ENCODE measurements around the gene OGFOD1. TPM values are rescaled to one million over a fixed set of nuclear protein-coding genes. Genes with fewer than 3 reads are reported as not detected.

Gene OGFOD1
- total and polyA plus RNA-seq, 10 of the 15 experiments (the other 5 are each of a cell fraction or from before 2014, with no cell fraction given): 31.4 to 119 (median 51.6) TPM

DNA sequence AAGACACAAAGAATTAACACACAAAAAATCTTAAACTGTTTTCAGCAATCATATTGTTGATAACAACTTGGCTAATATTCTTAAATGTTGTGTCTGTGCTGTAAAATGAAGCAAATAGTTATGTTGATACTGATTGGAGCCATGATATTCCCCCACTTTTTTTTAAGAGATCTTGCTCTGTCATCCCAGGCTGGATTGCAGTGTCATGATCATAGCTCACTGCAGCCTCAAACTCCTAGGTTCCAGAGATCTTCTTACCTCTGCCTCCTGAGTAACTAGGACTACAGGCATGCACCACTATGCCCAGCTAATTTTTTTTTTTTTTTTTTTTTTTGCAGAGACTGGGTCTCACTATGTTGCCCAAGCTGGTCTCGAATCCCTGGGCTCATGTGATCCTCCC is 42.5 kb downstream of the OGFOD1 start (continued):
- TF ChIP-seq, protein P1, sequence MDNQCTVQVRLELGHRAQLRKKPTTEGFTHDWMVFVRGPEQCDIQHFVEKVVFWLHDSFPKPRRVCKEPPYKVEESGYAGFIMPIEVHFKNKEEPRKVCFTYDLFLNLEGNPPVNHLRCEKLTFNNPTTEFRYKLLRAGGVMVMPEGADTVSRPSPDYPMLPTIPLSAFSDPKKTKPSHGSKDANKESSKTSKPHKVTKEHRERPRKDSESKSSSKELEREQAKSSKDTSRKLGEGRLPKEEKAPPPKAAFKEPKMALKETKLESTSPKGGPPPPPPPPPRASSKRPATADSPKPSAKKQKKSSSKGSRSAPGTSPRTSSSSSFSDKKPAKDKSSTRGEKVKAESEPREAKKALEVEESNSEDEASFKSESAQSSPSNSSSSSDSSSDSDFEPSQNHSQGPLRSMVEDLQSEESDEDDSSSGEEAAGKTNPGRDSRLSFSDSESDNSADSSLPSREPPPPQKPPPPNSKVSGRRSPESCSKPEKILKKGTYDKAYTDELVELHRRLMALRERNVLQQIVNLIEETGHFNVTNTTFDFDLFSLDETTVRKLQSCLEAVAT (IDR thresholded peaks at IDR 0.05): no peak
- no peak for TF ChIP-seq CBX3 (IDR thresholded peaks at IDR 0.05; ENCODE audit: borderline replicate concordance, low read depth)
- no peak for TF ChIP-seq FOXM1 (IDR thresholded peaks at IDR 0.05; ENCODE audit: low read depth, low read length)
- TF ChIP-seq MTA3 (IDR thresholded peaks at IDR 0.05; ENCODE audit: borderline replicate concordance, low read length): no peak
- TF ChIP-seq GATAD2B (conservative IDR thresholded peaks at IDR 0.05; ENCODE audit: low read depth): no peak
- no peak for TF ChIP-seq SRF (IDR thresholded peaks at IDR 0.05; ENCODE audit: low read depth in 2 of 2, low read length in 2 of 2)
- no peak for TF ChIP-seq ZNF384 (IDR thresholded peaks at IDR 0.05; ENCODE audit: borderline replicate concordance, low read depth, low read length)
- no peak for TF ChIP-seq NBN (IDR thresholded peaks at IDR 0.05)
- TF ChIP-seq, protein P2, sequence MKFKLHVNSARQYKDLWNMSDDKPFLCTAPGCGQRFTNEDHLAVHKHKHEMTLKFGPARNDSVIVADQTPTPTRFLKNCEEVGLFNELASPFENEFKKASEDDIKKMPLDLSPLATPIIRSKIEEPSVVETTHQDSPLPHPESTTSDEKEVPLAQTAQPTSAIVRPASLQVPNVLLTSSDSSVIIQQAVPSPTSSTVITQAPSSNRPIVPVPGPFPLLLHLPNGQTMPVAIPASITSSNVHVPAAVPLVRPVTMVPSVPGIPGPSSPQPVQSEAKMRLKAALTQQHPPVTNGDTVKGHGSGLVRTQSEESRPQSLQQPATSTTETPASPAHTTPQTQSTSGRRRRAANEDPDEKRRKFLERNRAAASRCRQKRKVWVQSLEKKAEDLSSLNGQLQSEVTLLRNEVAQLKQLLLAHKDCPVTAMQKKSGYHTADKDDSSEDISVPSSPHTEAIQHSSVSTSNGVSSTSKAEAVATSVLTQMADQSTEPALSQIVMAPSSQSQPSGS (IDR thresholded peaks at IDR 0.05; ENCODE audit: low read length): no peak
- TF ChIP-seq MTA2 (IDR thresholded peaks at IDR 0.05; ENCODE audit: low read depth): no peak

DNA sequence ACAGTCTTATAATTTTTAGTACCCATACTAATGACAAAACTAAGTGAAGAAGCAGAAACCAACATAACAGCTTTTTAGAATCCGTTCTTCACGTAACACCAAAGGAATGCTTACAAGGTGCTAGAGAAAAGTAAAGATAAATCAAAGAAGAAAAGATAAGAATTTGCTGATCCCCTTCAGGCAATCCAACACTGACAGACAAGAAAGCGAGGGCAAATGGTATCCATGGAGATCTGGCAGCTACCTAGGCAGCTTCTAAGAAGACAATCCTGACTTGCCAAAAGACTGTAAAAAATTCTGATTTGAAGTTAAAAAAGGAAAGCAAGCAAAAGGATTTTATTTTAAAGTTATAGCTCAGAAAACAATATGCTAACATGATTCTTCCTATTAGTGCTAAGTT is 53.8 kb downstream of the OGFOD1 start:
- H3K9me3 ChIP-seq (replicated peaks; ENCODE audit: control insufficient read depth, insufficient read depth, low read length): no peaks in the 10 kb centered on the region
- H3K4me2 ChIP-seq (ENCODE audit: control insufficient read depth, insufficient read depth): no peak overlapping the region
- ChIA-PET RAD21 (ENCODE audit: unreplicated experiment) (no interaction called here), CTCF (no interaction called here), SMC1A (ENCODE audit: uncharacterized antibody, unreplicated experiment) (no interaction called here), POLR2A (no interaction called here)
- ATAC-seq: no peak
- no peaks in the 10 kb centered on the region for H4K20me1 ChIP-seq (ENCODE audit: control insufficient read depth, insufficient read depth)
- no peaks in the 10 kb centered on the region for H3K79me2 ChIP-seq (ENCODE audit: control insufficient read depth, insufficient read depth, low read length)
- BruUV-seq (replicated peaks): no TSS peak
- no peaks in the 10 kb centered on the region for H3K4me1 ChIP-seq (ENCODE audit: control insufficient read depth, insufficient read depth, low read length)
- no peak for DNase-seq (ENCODE audit: low read depth, low spot score)
- peaks cover 1 to 11% of the 10 kb centered on the region in 2 experiments; a peak in 3 of 4 replicates for H3K36me3 ChIP-seq (ENCODE audit: control insufficient read depth in 2 of 2, insufficient read depth in 2 of 2, low read length in 1 of 2)
- WGBS (ENCODE audit: insufficient coverage, insufficient replicate concordance, low lambda C conversion rate, missing lambda C conversion rate): 90% methylated on average over 3 of the region's 3 CpGs
- no peak overlapping the region for H3K9ac ChIP-seq (ENCODE audit: control insufficient read depth, insufficient read depth, low read length)
- no peaks in the 10 kb centered on the region for H3K27me3 ChIP-seq (replicated peaks in 1 of 2; ENCODE audit: control insufficient read depth in 2 of 2, insufficient read depth in 2 of 2, low read length in 1 of 2)
- no peak overlapping the region for H3K27ac ChIP-seq (ENCODE audit: control insufficient read depth, insufficient read depth)
- no peak overlapping the region for H2AFZ ChIP-seq (ENCODE audit: control insufficient read depth, low read depth, low read length)
- in situ Hi-C loops (cut with MboI): no loop called here
- intact Hi-C loops (cut with micrococcal nuclease; ENCODE audit: unreplicated experiment): no loop called here
- H3K4me3 ChIP-seq: no peak overlapping the region
- FAIRE-seq: no peak
- TF ChIP-seq NFYA (IDR thresholded peaks at IDR 0.05; ENCODE audit: borderline replicate concordance, low read depth, low read length) (no peak), CHD2 (IDR thresholded peaks at IDR 0.05; ENCODE audit: borderline replicate concordance, low read depth, low read length) (no peak), RBBP5 (conservative IDR thresholded peaks at IDR 0.05) (no peak), KDM1A (IDR thresholded peaks at IDR 0.05; ENCODE audit: borderline replicate concordance) (no peak), CREM (IDR thresholded peaks at IDR 0.05; ENCODE audit: low read depth) (no peak), CBFB (IDR thresholded peaks at IDR 0.05; ENCODE audit: low read depth) (no peak), ESRRA (IDR thresholded peaks at IDR 0.05; ENCODE audit: low read length) (no peak), DPF2 (IDR thresholded peaks at IDR 0.05) (no peak), MYC (IDR thresholded peaks at IDR 0.05; ENCODE audit: insufficient read depth, insufficient read length, insufficient replicate concordance, low read length, severe bottlenecking) (no peak)
- TF ChIP-seq, protein P3, sequence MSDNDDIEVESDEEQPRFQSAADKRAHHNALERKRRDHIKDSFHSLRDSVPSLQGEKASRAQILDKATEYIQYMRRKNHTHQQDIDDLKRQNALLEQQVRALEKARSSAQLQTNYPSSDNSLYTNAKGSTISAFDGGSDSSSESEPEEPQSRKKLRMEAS (IDR thresholded peaks at IDR 0.05; ENCODE audit: low read depth, low read length): no peak
- TF ChIP-seq, protein P4, sequence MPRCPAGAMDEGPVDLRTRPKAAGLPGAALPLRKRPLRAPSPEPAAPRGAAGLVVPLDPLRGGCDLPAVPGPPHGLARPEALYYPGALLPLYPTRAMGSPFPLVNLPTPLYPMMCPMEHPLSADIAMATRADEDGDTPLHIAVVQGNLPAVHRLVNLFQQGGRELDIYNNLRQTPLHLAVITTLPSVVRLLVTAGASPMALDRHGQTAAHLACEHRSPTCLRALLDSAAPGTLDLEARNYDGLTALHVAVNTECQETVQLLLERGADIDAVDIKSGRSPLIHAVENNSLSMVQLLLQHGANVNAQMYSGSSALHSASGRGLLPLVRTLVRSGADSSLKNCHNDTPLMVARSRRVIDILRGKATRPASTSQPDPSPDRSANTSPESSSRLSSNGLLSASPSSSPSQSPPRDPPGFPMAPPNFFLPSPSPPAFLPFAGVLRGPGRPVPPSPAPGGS (IDR thresholded peaks at IDR 0.05; ENCODE audit: borderline replicate concordance, insufficient read depth, low read depth, low read length, poor library complexity, severe bottlenecking): no peak

Measured in GM12878 (cell line).